SK-N-SH (cell line): ENCODE data around the gene UTP11. TPM values are rescaled to one million over a fixed set of nuclear protein-coding genes. Genes with fewer than 3 reads are reported as not detected.
A peak's percentile ranks its signal among the peaks of the same experiment; 100 is the strongest.

Experiments used
- CTCF ChIA-PET: fragments of 300-600, 350-600 bp; formaldehyde crosslinking; extraction: SDS; loops from one replicate; lab custom pipeline; 2021; lab: Yijun Ruan, JAX
- POLR2A ChIA-PET: fragments of 350-600 bp; sonication (Branson Sonifier 250); formaldehyde crosslinking; extraction: SDS; loops from one replicate; lab custom pipeline; 2020; ENCODE audit warnings: antibody characterized with exemption, inconsistent platforms; lab: Yijun Ruan, JAX
- DNase-seq: peaks from one replicate; pipeline ENCODE4 v3.0.0; 2012
- H2AFZ ChIP-seq: fragments of 200-600 bp; sonication (generic); 2 replicates; pipeline ENCODE4 v1.8.1; 2016; ENCODE audit warnings: antibody characterized with exemption, mild to moderate bottlenecking, low read depth
- H3F3A ChIP-seq: fragments of 200-600 bp; sonication (generic); replicated peaks from 2 replicates; pipeline ENCODE3; 2016; ENCODE audit warnings: antibody characterized with exemption, mild to moderate bottlenecking; ENCODE audit not compliant: insufficient read depth
- H3K27ac ChIP-seq, 2 experiments: fragments of 200-500 bp in 1 of 2; fragments of 200-600 bp in 1 of 2; sonication (Bioruptor generic) in 1 of 2; sonication (generic), shearing (Covaris generic) in 1 of 2; 2 replicates each; pipeline versions ENCODE4 v1.5.1 to v1.6.1; 2014 to 2016; ENCODE audit warnings: low read depth in 2 of 2, inconsistent platforms in 1 of 2, low read length in 1 of 2, mild to moderate bottlenecking in 1 of 2, mixed read lengths in 1 of 2
- H3K27me3 ChIP-seq: fragments of 200-600 bp; sonication (generic), shearing (Covaris generic); 2 replicates; pipeline ENCODE4 v1.6.1; 2016; ENCODE audit warnings: mixed run types; ENCODE audit not compliant: insufficient read depth
- H3K36me3 ChIP-seq, 2 experiments: fragments of 200-500 bp in 1 of 2; fragments of 200-600 bp in 1 of 2; sonication (Bioruptor generic) in 1 of 2; sonication (generic) in 1 of 2; replicated peaks in 1 of 2; 2 replicates each; pipeline versions ENCODE3 to v1.5.1; 2014 to 2016; ENCODE audit warnings: low read length in 1 of 2, mild to moderate bottlenecking in 1 of 2; ENCODE audit not compliant: insufficient read depth in 2 of 2, control insufficient read depth in 1 of 2
- H3K4me1 ChIP-seq, 2 experiments: fragments of 200-500 bp in 1 of 2; fragments of 200-600 bp in 1 of 2; sonication (Bioruptor generic) in 1 of 2; sonication (generic), shearing (Covaris generic) in 1 of 2; 2 replicates each; pipeline versions ENCODE4 v1.5.1 to v1.6.1; 2014 to 2016; ENCODE audit warnings: low read depth in 1 of 2, low read length in 1 of 2, mixed run types in 1 of 2; ENCODE audit not compliant: insufficient read depth in 2 of 2, control insufficient read depth in 1 of 2
- H3K4me2 ChIP-seq: fragments of 200-600 bp; sonication (generic), shearing (Covaris generic); 2 replicates; pipeline ENCODE4 v1.6.1; 2017; ENCODE audit warnings: mixed run types
- H3K4me3 ChIP-seq, 2 experiments: fragments of 200-500 bp in 1 of 2; fragments of 200-600 bp in 1 of 2; sonication (Bioruptor generic) in 1 of 2; sonication (generic), shearing (Covaris generic) in 1 of 2; 2 replicates each; pipeline versions ENCODE4 v1.5.1 to v1.8.1; 2014 to 2016; ENCODE audit warnings: low read depth in 2 of 2, inconsistent platforms in 1 of 2, low read length in 1 of 2, mild to moderate bottlenecking in 1 of 2, mixed read lengths in 1 of 2, moderate library complexity in 1 of 2
- H3K79me2 ChIP-seq: fragments of 200-600 bp; sonication (generic); 2 replicates; pipeline ENCODE4 v1.8.1; 2017; ENCODE audit warnings: mild to moderate bottlenecking; ENCODE audit not compliant: insufficient read depth
- H3K9ac ChIP-seq: fragments of 200-600 bp; sonication (generic); 2 replicates; pipeline ENCODE4 v1.6.1; 2017; ENCODE audit warnings: mixed run types
- H3K9me2 ChIP-seq: fragments of 200-600 bp; sonication (generic); 2 replicates; pipeline ENCODE4 v1.6.1; 2017; ENCODE audit warnings: mixed run types
- H3K9me3 ChIP-seq: fragments of 200-600 bp; sonication (generic); 2 replicates; pipeline ENCODE4 v1.6.1; 2017; ENCODE audit warnings: mixed run types, mild to moderate bottlenecking, moderate library complexity
- H4K20me1 ChIP-seq: fragments of 200-600 bp; sonication (generic); 2 replicates; pipeline ENCODE4 v1.6.1; 2017; ENCODE audit warnings: mild to moderate bottlenecking, mixed run types; ENCODE audit not compliant: insufficient read depth
- RAD21 ChIP-seq: IDR thresholded peaks from 2 replicates; pipeline ENCODE4 v1.6.1; 2012; ENCODE audit warnings: mild to moderate bottlenecking, low read length
- SMC3 ChIP-seq: IDR thresholded peaks from 2 replicates; pipeline ENCODE4 v1.6.1; 2012; ENCODE audit warnings: low read depth, low read length, improper control_type of control experiment
- TAF1 ChIP-seq: IDR thresholded peaks from 2 replicates; pipeline ENCODE4 v1.6.1; 2012; ENCODE audit warnings: low read depth, mild to moderate bottlenecking, low read length, moderate library complexity, borderline replicate concordance
- WGBS: methylation state at CpG from one replicate; pipeline ENCODE4 v1.1.6; 2017; ENCODE audit warnings: low lambda C conversion rate; 5-methylcytosine and 5-hydroxymethylcytosine counted together
- polyA plus RNA-seq, 3 experiments: library from polyadenylated mRNA; depleted of rRNA; stranded (reverse); fragments of >200 nt; gene quantifications; 2 replicates each; pipeline ENCODE4 v1.2.3, GENCODE V29; 2012
- TF ChIP-seq, protein P1 (sequence below): fragments of 200-600 bp; sonication (generic); IDR thresholded peaks from 2 replicates; pipeline ENCODE4 v1.6.1; 2017; ENCODE audit warnings: antibody characterized with exemption, mild to moderate bottlenecking, moderate library complexity
- TF ChIP-seq, protein P2 (sequence below): fragments of 150-350 bp; IDR thresholded peaks from 2 replicates; pipeline ENCODE4 v1.6.1; 2017; ENCODE audit warnings: antibody characterized with exemption, low read length, low read depth, borderline replicate concordance
- TF ChIP-seq, protein P3 (sequence below): IDR thresholded peaks from 2 replicates; pipeline ENCODE4 v1.4.0; 2012; ENCODE audit warnings: low read depth, borderline replicate concordance

UTP11 gene
- polyA plus RNA-seq, 1 of the 3 experiments (the other 2 are of a cell fraction), result 26.8 TPM

DNA sequence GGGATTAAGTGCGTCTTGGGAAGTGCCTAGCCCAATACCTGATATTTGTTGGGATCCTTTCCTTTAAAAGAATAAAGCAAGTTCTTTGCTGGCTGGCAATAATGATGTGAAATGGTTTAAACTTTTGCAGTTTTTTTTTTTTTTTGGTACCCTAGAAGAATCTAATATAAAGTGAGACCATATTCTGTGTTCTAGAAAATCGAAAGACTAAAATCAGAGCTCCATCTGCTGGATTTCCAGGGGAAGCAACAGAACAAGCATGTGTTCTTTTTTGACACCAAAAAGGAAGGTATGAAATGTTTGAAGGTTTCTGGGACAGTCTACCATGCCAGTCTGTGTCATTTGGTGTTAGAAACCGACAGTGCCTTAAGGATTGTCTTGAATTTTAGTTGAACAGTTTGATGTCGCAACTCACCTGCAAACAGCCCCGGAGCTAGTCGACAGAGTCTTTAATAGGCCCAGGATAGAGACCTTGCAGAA is 6.4 kb downstream of the UTP11 start:
- H3K4me1 ChIP-seq, result peaks cover 3 to 21% of the 10 kb centered on the region in 2 experiments; a peak in 2 of 4 replicates
- H3K36me3 ChIP-seq, result peaks cover 75 to 77% of the 10 kb centered on the region in 2 experiments
- H3K9ac ChIP-seq, result no peak overlapping the region
- no peaks in the 10 kb centered on the region for H3K9me2 ChIP-seq
- TF ChIP-seq RAD21 (peak; percentile 69), TAF1 (no peak), SMC3 (peak; percentile 45)
- TF ChIP-seq, protein P1, sequence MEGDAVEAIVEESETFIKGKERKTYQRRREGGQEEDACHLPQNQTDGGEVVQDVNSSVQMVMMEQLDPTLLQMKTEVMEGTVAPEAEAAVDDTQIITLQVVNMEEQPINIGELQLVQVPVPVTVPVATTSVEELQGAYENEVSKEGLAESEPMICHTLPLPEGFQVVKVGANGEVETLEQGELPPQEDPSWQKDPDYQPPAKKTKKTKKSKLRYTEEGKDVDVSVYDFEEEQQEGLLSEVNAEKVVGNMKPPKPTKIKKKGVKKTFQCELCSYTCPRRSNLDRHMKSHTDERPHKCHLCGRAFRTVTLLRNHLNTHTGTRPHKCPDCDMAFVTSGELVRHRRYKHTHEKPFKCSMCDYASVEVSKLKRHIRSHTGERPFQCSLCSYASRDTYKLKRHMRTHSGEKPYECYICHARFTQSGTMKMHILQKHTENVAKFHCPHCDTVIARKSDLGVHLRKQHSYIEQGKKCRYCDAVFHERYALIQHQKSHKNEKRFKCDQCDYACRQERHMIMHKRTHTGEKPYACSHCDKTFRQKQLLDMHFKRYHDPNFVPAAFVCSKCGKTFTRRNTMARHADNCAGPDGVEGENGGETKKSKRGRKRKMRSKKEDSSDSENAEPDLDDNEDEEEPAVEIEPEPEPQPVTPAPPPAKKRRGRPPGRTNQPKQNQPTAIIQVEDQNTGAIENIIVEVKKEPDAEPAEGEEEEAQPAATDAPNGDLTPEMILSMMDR, result peak; percentile 77
- TF ChIP-seq, protein P2, sequence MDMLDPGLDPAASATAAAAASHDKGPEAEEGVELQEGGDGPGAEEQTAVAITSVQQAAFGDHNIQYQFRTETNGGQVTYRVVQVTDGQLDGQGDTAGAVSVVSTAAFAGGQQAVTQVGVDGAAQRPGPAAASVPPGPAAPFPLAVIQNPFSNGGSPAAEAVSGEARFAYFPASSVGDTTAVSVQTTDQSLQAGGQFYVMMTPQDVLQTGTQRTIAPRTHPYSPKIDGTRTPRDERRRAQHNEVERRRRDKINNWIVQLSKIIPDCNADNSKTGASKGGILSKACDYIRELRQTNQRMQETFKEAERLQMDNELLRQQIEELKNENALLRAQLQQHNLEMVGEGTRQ, result no peak
- no peak for DNase-seq
- no peak overlapping the region for H3K4me2 ChIP-seq
- ChIA-PET CTCF (interaction anchor here (0.7 to 6.0 kb wide), 18 partner anchors 8 to 817 kb away, joined by 3 to 32 read pairs (median 4); partner anchors contain the start of genes POU3F1 and SF3A3), POLR2A (interaction anchor here (0.5 to 0.6 kb wide), 2 partner anchors 213 to 473 kb away, joined by 3 read pairs; no protein-coding TSS in a partner anchor)
- H3K27me3 ChIP-seq, result no peaks in the 10 kb centered on the region
- H4K20me1 ChIP-seq, result no peaks in the 10 kb centered on the region
- H3K4me3 ChIP-seq, result no peak overlapping the region
- H2AFZ ChIP-seq, result no peak overlapping the region
- H3F3A ChIP-seq, result peaks cover 11% of the 10 kb centered on the region
- H3K27ac ChIP-seq, result no peak overlapping the region
- 86% methylated on average over 6 of the region's 6 CpGs for whole genome bisulfite sequencing
- peaks cover 59% of the 10 kb centered on the region for H3K79me2 ChIP-seq
- no peaks in the 10 kb centered on the region for H3K9me3 ChIP-seq

DNA sequence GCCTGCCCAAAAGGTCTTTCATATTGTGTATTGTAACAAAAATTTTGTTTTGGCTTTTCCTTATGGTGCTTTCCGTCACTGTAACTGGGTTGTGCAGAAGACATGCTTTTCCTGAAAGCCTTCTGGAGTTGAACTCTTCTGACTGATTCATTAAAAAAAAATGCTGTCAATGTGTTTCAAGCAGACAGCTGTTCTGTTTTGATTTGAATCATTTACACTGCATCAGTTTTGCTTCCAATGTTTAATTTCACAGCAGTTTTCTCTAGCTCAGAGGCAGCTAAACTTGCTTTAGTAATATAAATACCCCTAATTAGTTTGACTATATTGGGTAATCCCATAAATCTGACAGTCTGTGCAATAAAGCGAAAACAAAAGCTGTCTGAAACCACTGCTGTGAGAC is 7.9 kb downstream of the UTP11 start:
- H3K9me2 ChIP-seq, result no peaks in the 10 kb centered on the region
- POLR2A ChIA-PET, result no interaction called here

More for the DNA sequence above, 7.9 kb downstream of the UTP11 start:
- Histone ChIP-seq H3K27ac (no peak overlapping the region), H3K36me3 (peaks cover 79 to 84% of the 10 kb centered on the region in 2 experiments), H3K4me2 (no peak overlapping the region), H3K79me2 (peaks cover 44% of the 10 kb centered on the region), H3K4me1 (peaks cover 0 to 9% of the 10 kb centered on the region in 2 experiments; a peak in 2 of 4 replicates), H2AFZ (no peak overlapping the region), H4K20me1 (no peaks in the 10 kb centered on the region), H3F3A (peaks cover 16% of the 10 kb centered on the region), H3K9me3 (no peaks in the 10 kb centered on the region), H3K4me3 (no peak overlapping the region), H3K27me3 (no peaks in the 10 kb centered on the region), H3K9ac (no peak overlapping the region)
- TF ChIP-seq, protein P3, sequence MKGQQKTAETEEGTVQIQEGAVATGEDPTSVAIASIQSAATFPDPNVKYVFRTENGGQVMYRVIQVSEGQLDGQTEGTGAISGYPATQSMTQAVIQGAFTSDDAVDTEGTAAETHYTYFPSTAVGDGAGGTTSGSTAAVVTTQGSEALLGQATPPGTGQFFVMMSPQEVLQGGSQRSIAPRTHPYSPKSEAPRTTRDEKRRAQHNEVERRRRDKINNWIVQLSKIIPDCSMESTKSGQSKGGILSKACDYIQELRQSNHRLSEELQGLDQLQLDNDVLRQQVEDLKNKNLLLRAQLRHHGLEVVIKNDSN, result no peak
- 97% methylated on average over 2 of the region's 2 CpGs for WGBS
- CTCF ChIA-PET, result interaction anchor here (1.1 to 6.0 kb wide), 5 partner anchors 9 to 51 kb away, joined by 4 to 32 read pairs (median 5); partner anchors contain the start of gene SF3A3
- DNase-seq, result no peak
